ENCODE results near the gene PPFIA1.

Gene PPFIA1

GRCh38 chr11:70419307-70420007, 149.0 kb downstream of the PPFIA1 start:
- DNase-seq = no peak

GRCh38 chr11:70420008-70420464, 149.5 kb downstream of the PPFIA1 start:
- no peak for DNase-seq

GRCh38 chr11:70420496-70420895, 150.0 kb downstream of the PPFIA1 start:
- no peak for DNase-seq

- no peak for DNase-seq
Measured at GRCh38 chr11:70421123-70421522, 150.6 kb downstream of the PPFIA1 start.

- no peak for DNase-seq
Measured at GRCh38 chr11:70422692-70423522, 152.4 kb downstream of the PPFIA1 start.

GRCh38 chr11:70423523-70424505, 153.3 kb downstream of the PPFIA1 start:
- no peak for DNase-seq

- DNase-seq = no peak
Measured at GRCh38 chr11:70424765-70425344, 154.4 kb downstream of the PPFIA1 start.

GRCh38 chr11:70427436-70427835, 156.9 kb downstream of the PPFIA1 start:
- DNase-seq = no peak

- no peak for DNase-seq
Measured at GRCh38 chr11:70428701-70429427, 158.4 kb downstream of the PPFIA1 start.

GRCh38 chr11:70429428-70429705, 158.9 kb downstream of the PPFIA1 start:
- DNase-seq = no peak

GRCh38 chr11:70429724-70430521, 159.4 kb downstream of the PPFIA1 start:
- no peak for DNase-seq

GRCh38 chr11:70430671-70431574, 160.4 kb downstream of the PPFIA1 start:
- no peak for DNase-seq

- DNase-seq = no peak
Measured at GRCh38 chr11:70431611-70432010, 161.1 kb downstream of the PPFIA1 start.

GRCh38 chr11:70432065-70432464, 161.6 kb downstream of the PPFIA1 start:
- no peak for DNase-seq

GRCh38 chr11:70432580-70432979, 162.1 kb downstream of the PPFIA1 start:
- DNase-seq = no peak

GRCh38 chr11:70433038-70433437, 162.5 kb downstream of the PPFIA1 start:
- DNase-seq = no peak

GRCh38 chr11:70433526-70433925, 163.0 kb downstream of the PPFIA1 start:
- no peak for DNase-seq
